RWPE1 (cell line): Measurements from ENCODE around the gene C1QTNF9.
"Not testable (repeated sequence)": the region's sequence is repeated elsewhere in the genome, so short reads cannot be mapped to it uniquely, and the experiment has no call there.

Experiments used
- CTCF ChIA-PET: fragments of 350-600 bp; sonication (Branson Sonifier 250); formaldehyde crosslinking; extraction: SDS; loops from one replicate; lab custom pipeline; 2021; lab: Yijun Ruan, JAX
- POLR2A ChIA-PET: fragments of 400-600 bp; formaldehyde crosslinking; extraction: SDS; loops from one replicate; lab custom pipeline; 2020; ENCODE audit warnings: antibody characterized with exemption; ENCODE audit not compliant: low non-redundant PET; lab: Yijun Ruan, JAX
- DNase-seq: peaks from one replicate; pipeline ENCODE4 v3.0.0; 2012; ENCODE audit warnings: low spot score
- H3K27ac ChIP-seq: fragments of 450-650 bp; 2 replicates; pipeline ENCODE4 v1.5.1; 2017
- CTCF ChIP-seq: fragments of 450-650 bp; conservative IDR thresholded peaks from 2 replicates; pipeline ENCODE4 v1.5.1; 2017; ENCODE audit warnings: low read depth, mild to moderate bottlenecking

The C1QTNF9 gene

GRCh38 chr13:24351423-24351822 is 42.0 kb downstream of the C1QTNF9 start:
- ChIA-PET CTCF (no interaction called here), POLR2A (no interaction called here)
- TF ChIP-seq CTCF: no peak
- no peak for DNase-seq
- H3K27ac ChIP-seq: no peak overlapping the region

- CTCF ChIA-PET: no interaction called here
- H3K27ac ChIP-seq: no peak overlapping the region
- TF ChIP-seq CTCF: no peak
- POLR2A ChIA-PET: no interaction called here
- no peak for DNase-seq
Observed at GRCh38 chr13:24353736-24354135, 44.4 kb downstream of the C1QTNF9 start.

- POLR2A ChIA-PET: no interaction called here
Observed at GRCh38 chr13:24355103-24355502, 45.7 kb downstream of the C1QTNF9 start.

GRCh38 chr13:24356270-24356669 is 46.9 kb downstream of the C1QTNF9 start:
- DNase-seq: no peak
- no peak overlapping the region for H3K27ac ChIP-seq
- ChIA-PET CTCF (no interaction called here), POLR2A (no interaction called here)
- no peak for TF ChIP-seq CTCF

More at GRCh38 chr13:24355103-24355502, 45.7 kb downstream of the C1QTNF9 start:
- H3K27ac ChIP-seq: no peak overlapping the region
- TF ChIP-seq CTCF: no peak
- CTCF ChIA-PET: no interaction called here
- no peak for DNase-seq

GRCh38 chr13:24356837-24357236 is 47.5 kb downstream of the C1QTNF9 start:
- no peak overlapping the region for H3K27ac ChIP-seq
- ChIA-PET CTCF (no interaction called here), POLR2A (no interaction called here)
- no peak for TF ChIP-seq CTCF
- DNase-seq: no peak

GRCh38 chr13:24357756-24358155 is 48.4 kb downstream of the C1QTNF9 start:
- ChIA-PET CTCF (no interaction called here), POLR2A (no interaction called here)
- H3K27ac ChIP-seq: no peak overlapping the region
- TF ChIP-seq CTCF: no peak
- no peak for DNase-seq

- POLR2A ChIA-PET, H3K27ac ChIP-seq, DNase-seq, CTCF ChIA-PET: not testable (repeated sequence)
Observed at GRCh38 chr13:24358836-24359235, 49.5 kb downstream of the C1QTNF9 start.

- DNase-seq, POLR2A ChIA-PET, H3K27ac ChIP-seq, CTCF ChIA-PET: not testable (repeated sequence)
Observed at GRCh38 chr13:24359252-24359651, 49.9 kb downstream of the C1QTNF9 start.
